ENCODE measurements around the gene GUCA2B. TPM values are rescaled to one million over a fixed set of nuclear protein-coding genes. Genes with fewer than 3 reads are reported as not detected.

Gene GUCA2B
- total RNA-seq, 4 donors from 2014 or later = 116 to 259 (median 223) TPM; not detected in 1

- TF ChIP-seq POLR2A (IDR thresholded peaks at IDR 0.05) (no peak), EP300 (IDR thresholded peaks at IDR 0.05; ENCODE audit: low read depth) (no peak), POLR2AphosphoS5 (IDR thresholded peaks at IDR 0.05) (no peak), CTCF (IDR thresholded peaks at IDR 0.05) (no peak)
- Histone ChIP-seq H3K4me3 (no peak overlapping the region), H3K27ac (peak overlapping the region in 2 of 4 donors; percentile 38 to 46), H3K9me3 (no peaks in the 10 kb centered on the region), H3K27me3 (no peaks in the 10 kb centered on the region), H3K36me3 (no peaks in the 10 kb centered on the region), H3K4me1 (peaks cover 16 to 46% (median 37%) of the 10 kb centered on the region in 4 donors)
- DNase-seq = peak; percentile 8
- WGBS, 2 donors (ENCODE audit: low coverage in 1 of 2) = 73% methylated on average over 17 of the region's 17 CpGs; no CpG with 5 or more reads in 1 of the 2 donors
- in situ Hi-C loops (cut with MboI; ENCODE audit: low pct_ligation_motif_present in 1 of 4, low pct_unique_long_range_greater_than_20kb in 1 of 4, low sequenced_read_pairs in 3 of 4) (no loop called here), intact Hi-C loops (cut with DNase I; ENCODE audit: low total_unique reads) (no loop called here)
These were observed 17.8 kb downstream of the GUCA2B start for GRCh38 chr1:42170779-42171621.

GRCh38 chr1:42171679-42172266 is 18.6 kb downstream of the GUCA2B start:
- in situ Hi-C loops (cut with MboI; ENCODE audit: low pct_ligation_motif_present in 1 of 4, low pct_unique_long_range_greater_than_20kb in 1 of 4, low sequenced_read_pairs in 3 of 4) (no loop called here), intact Hi-C loops (cut with DNase I; ENCODE audit: low total_unique reads) (no loop called here)
- no peaks in the 10 kb centered on the region for H3K9me3 ChIP-seq
- no peak for TF ChIP-seq EP300 (IDR thresholded peaks at IDR 0.05; ENCODE audit: low read depth)
- no peak for TF ChIP-seq POLR2AphosphoS5 (IDR thresholded peaks at IDR 0.05)
- TF ChIP-seq POLR2A (IDR thresholded peaks at IDR 0.05) = no peak
- TF ChIP-seq CTCF (IDR thresholded peaks at IDR 0.05) = no peak
- WGBS, 2 donors (ENCODE audit: low coverage in 1 of 2) = 74 to 80% methylated on average over 1 to 6 of the region's 6 CpGs
- no peaks in the 10 kb centered on the region for H3K27me3 ChIP-seq
- H3K4me3 ChIP-seq = no peak overlapping the region
- no peak for DNase-seq
- peaks cover 16 to 46% (median 35%) of the 10 kb centered on the region in 4 donors for H3K4me1 ChIP-seq
- H3K36me3 ChIP-seq = no peaks in the 10 kb centered on the region
- H3K27ac ChIP-seq = peak overlapping the region in 3 of 4 donors; percentile 69 to 82 (median 73)

GRCh38 chr1:42172381-42173133 is 19.3 kb downstream of the GUCA2B start:
- no peak overlapping the region for H3K4me3 ChIP-seq
- in situ Hi-C loops (cut with MboI; ENCODE audit: low pct_ligation_motif_present in 1 of 4, low pct_unique_long_range_greater_than_20kb in 1 of 4, low sequenced_read_pairs in 3 of 4) (no loop called here), intact Hi-C loops (cut with DNase I; ENCODE audit: low total_unique reads) (no loop called here)
- H3K36me3 ChIP-seq = no peaks in the 10 kb centered on the region
- peak; percentile 69 for DNase-seq
- TF ChIP-seq POLR2AphosphoS5 (IDR thresholded peaks at IDR 0.05) (peak in 2 of 3 donors; percentile 42 to 71), CTCF (IDR thresholded peaks at IDR 0.05) (no peak), EP300 (IDR thresholded peaks at IDR 0.05; ENCODE audit: low read depth) (no peak)
- no peaks in the 10 kb centered on the region for H3K9me3 ChIP-seq
- H3K27ac ChIP-seq = peak overlapping the region; percentile 47 to 82 (median 71)
- H3K4me1 ChIP-seq = peaks cover 16 to 46% (median 35%) of the 10 kb centered on the region in 4 donors
- no peaks in the 10 kb centered on the region for H3K27me3 ChIP-seq
- WGBS, 2 donors (ENCODE audit: low coverage in 1 of 2) = 42% methylated on average over 14 of the region's 15 CpGs; no CpG with 5 or more reads in 1 of the 2 donors

Data from transverse colon (tissue), 4 donors.